PC-3 (cell line): ENCODE data around the gene BRD8. TPM values are rescaled to one million over a fixed set of nuclear protein-coding genes. Genes with fewer than 3 reads are reported as not detected.
"Not testable (repeated sequence)": the region's sequence is repeated elsewhere in the genome, so short reads cannot be mapped to it uniquely, and the experiment has no call there.

Source experiments
- ATAC-seq: fragments of 200-7000 bp; cut with Tn5 transposase; 2 replicates; pipeline ENCODE4 v1.9.1; 2020; ENCODE audit warnings: mild to moderate bottlenecking, moderate library complexity
- BruUV-seq: library from RNA; stranded (reverse); fragments of 400-500 nt; replicated peaks from 2 replicates; lab custom pipeline; 2021; lab: Mats Ljungman, UMichigan
- CTCF ChIA-PET: fragments of 300-600 bp; sonication (Branson Sonifier 250); formaldehyde crosslinking; loops from one replicate; lab custom pipeline; 2022; ENCODE audit warnings: antibody characterized with exemption; lab: Charles Lee
- POLR2A ChIA-PET: fragments of 300-600 bp; sonication (Branson Sonifier 250); formaldehyde crosslinking; loops from one replicate; lab custom pipeline; 2022; ENCODE audit warnings: antibody characterized with exemption; ENCODE audit not compliant: unreplicated experiment; lab: Charles Lee
- DNase-seq: peaks from one replicate; pipeline ENCODE4 v3.0.0-alpha.2; 2015
- H2AFZ ChIP-seq: fragments of 300-600 bp; sonication (generic); 2 replicates; pipeline ENCODE4 v1.6.0; 2016; ENCODE audit warnings: antibody characterized with exemption, low read length
- H3F3A ChIP-seq: fragments of 300-600 bp; sonication (generic); one replicate; pipeline ENCODE4 v1.6.0; 2017; ENCODE audit warnings: antibody characterized with exemption, low read length, control low read depth, mild to moderate bottlenecking; ENCODE audit not compliant: unreplicated experiment
- H3K27ac ChIP-seq: fragments of 300-600 bp; sonication (generic); 2 replicates; pipeline ENCODE4 v1.5.1; 2016; ENCODE audit warnings: mild to moderate bottlenecking, low read length
- H3K27me3 ChIP-seq: fragments of 300-600 bp; sonication (generic); 2 replicates; pipeline ENCODE4 v1.6.1; 2016; ENCODE audit warnings: low read length, mixed read lengths
- H3K36me3 ChIP-seq: fragments of 300-600 bp; sonication (generic); 2 replicates; pipeline ENCODE4 v1.6.1; 2016; ENCODE audit warnings: low read depth, mixed run types, low read length, mixed read lengths
- H3K4me1 ChIP-seq: fragments of 300-600 bp; sonication (generic); 2 replicates; pipeline ENCODE4 v1.5.1; 2016; ENCODE audit warnings: low read length; ENCODE audit not compliant: insufficient read depth
- H3K4me2 ChIP-seq: fragments of 300-600 bp; sonication (generic); 2 replicates; pipeline ENCODE4 v1.6.0; 2016; ENCODE audit warnings: low read length
- H3K4me3 ChIP-seq: fragments of 300-600 bp; sonication (generic); 2 replicates; pipeline ENCODE4 v1.5.1; 2016; ENCODE audit warnings: mild to moderate bottlenecking, low read length, mixed read lengths
- H3K79me2 ChIP-seq: fragments of 300-600 bp; sonication (generic); 2 replicates; pipeline ENCODE4 v1.6.1; 2017; ENCODE audit warnings: low read length, mixed read lengths
- H3K9ac ChIP-seq: fragments of 300-600 bp; sonication (generic); 2 replicates; pipeline ENCODE4 v1.6.0; 2016; ENCODE audit warnings: mild to moderate bottlenecking, low read length
- H3K9me2 ChIP-seq: fragments of 300-600 bp; sonication (generic); replicated peaks from 2 replicates; pipeline ENCODE4 v1.6.1; 2016; ENCODE audit warnings: mixed run types, low read length, mixed read lengths
- H3K9me3 ChIP-seq: fragments of 300-600 bp; sonication (generic); 2 replicates; pipeline ENCODE4 v1.6.1; 2016; ENCODE audit warnings: low read length, mixed read lengths
- H4K20me1 ChIP-seq: fragments of 300-600 bp; sonication (generic); 2 replicates; pipeline ENCODE4 v1.6.1; 2016; ENCODE audit warnings: low read length, mixed read lengths
- CTCF ChIP-seq: fragments of 300-600 bp; sonication (generic); conservative IDR thresholded peaks from 2 replicates; pipeline ENCODE4 v1.5.1; 2017; ENCODE audit warnings: antibody characterized with exemption, low read depth, mild to moderate bottlenecking, low read length
- EZH2 ChIP-seq: fragments of 300-600 bp; sonication (generic); IDR thresholded peaks from one replicate; pipeline ENCODE4 v1.6.1; 2017; ENCODE audit warnings: antibody characterized with exemption, mild to moderate bottlenecking, low read length; ENCODE audit not compliant: unreplicated experiment
- EZH2phosphoT487 ChIP-seq: fragments of 300-600 bp; sonication (generic); IDR thresholded peaks from 2 replicates; pipeline ENCODE4 v1.6.1; 2018; ENCODE audit warnings: mild to moderate bottlenecking, antibody characterized with exemption, low read length, borderline replicate concordance
- intact Hi-C: fragments of 100-400 bp; cut with micrococcal nuclease; formaldehyde crosslinking; loops from 2 replicates; pipeline ENCODE4 v1.9.0; 2023
- total RNA-seq: library from RNA; depleted of rRNA; stranded (reverse); fragments of >200 nt; gene quantifications from 2 replicates; pipeline ENCODE4 v1.2.3, GENCODE V29; 2014

BRD8 gene
- total RNA-seq, 1 experiment from 2014 or later, result 35.6 TPM

- TF ChIP-seq EZH2 (no peak), CTCF (no peak), EZH2phosphoT487 (no peak)
- Histone ChIP-seq H3K27ac (no peak within 1 kb of the TSS; the same call in 1 of the 2 replicates), H2AFZ (peak within 1 kb of the TSS; percentile 93), H3K4me3 (peak within 1 kb of the TSS; percentile 100), H4K20me1 (no peaks in the 10 kb centered on the region), H3K79me2 (peaks cover 42% of the 10 kb centered on the region), H3K4me2 (peak within 1 kb of the TSS; percentile 83), H3K9me2 (no peaks in the 10 kb centered on the region), H3K36me3 (no peaks in the 10 kb centered on the region; the same call in 1 of the 2 replicates), H3F3A (no peaks in the 10 kb centered on the region), H3K9me3 (no peaks in the 10 kb centered on the region), H3K9ac (peak within 1 kb of the TSS; percentile 96), H3K4me1 (peaks cover 5% of the 10 kb centered on the region), H3K27me3 (no peaks in the 10 kb centered on the region)
- ChIA-PET POLR2A (interaction anchor here (0.6 to 0.7 kb wide), 3 partner anchors 13 to 122 kb away, joined by 3 to 9 read pairs (median 4); partner anchors contain the start of gene KIF20A), CTCF (interaction anchor here (0.6 kb wide), 1 partner anchor 250 kb away, joined by 11 read pairs; no protein-coding TSS in a partner anchor)
- ATAC-seq, result peak; percentile 94
- no TSS peak for BruUV-seq
- intact Hi-C loops, result no loop called here
- peak; percentile 95 for DNase-seq
These were observed 35.0 kb upstream of the BRD8 start, which contains the start of gene CDC23 for GRCh38 chr5:138213161-138214029. Gene CDC23 (minus strand): TSS chr5:138213323. CDS start chr5:138213312, 11 bp downstream.

GRCh38 chr5:138212828-138213160 lies 34.4 kb upstream of the BRD8 start:
- Histone ChIP-seq H3K4me2 (peak overlapping the region; percentile 83), H3K9ac (peak overlapping the region; percentile 96), H3K27me3 (no peaks in the 10 kb centered on the region), H3K27ac (no peak overlapping the region; the same call in 1 of the 2 replicates), H3K4me3 (peak overlapping the region; percentile 100), H3K4me1 (peaks cover 5% of the 10 kb centered on the region), H3K9me3 (no peaks in the 10 kb centered on the region), H2AFZ (peak overlapping the region; percentile 88), H3K9me2 (no peaks in the 10 kb centered on the region), H4K20me1 (no peaks in the 10 kb centered on the region), H3F3A (no peaks in the 10 kb centered on the region), H3K79me2 (peaks cover 47% of the 10 kb centered on the region), H3K36me3 (no peaks in the 10 kb centered on the region; the same call in 1 of the 2 replicates)
- ATAC-seq (peak; percentile 49), DNase-seq (no peak)
- ChIA-PET CTCF (interaction anchor here (0.6 kb wide), 1 partner anchor 250 kb away, joined by 11 read pairs; no protein-coding TSS in a partner anchor), POLR2A (no interaction called here)
- no peak for TF ChIP-seq EZH2phosphoT487
- no peak for TF ChIP-seq EZH2
- no peak for TF ChIP-seq CTCF
- intact Hi-C loops, result no loop called here
- TSS peak; percentile 82 for BruUV-seq

DNA sequence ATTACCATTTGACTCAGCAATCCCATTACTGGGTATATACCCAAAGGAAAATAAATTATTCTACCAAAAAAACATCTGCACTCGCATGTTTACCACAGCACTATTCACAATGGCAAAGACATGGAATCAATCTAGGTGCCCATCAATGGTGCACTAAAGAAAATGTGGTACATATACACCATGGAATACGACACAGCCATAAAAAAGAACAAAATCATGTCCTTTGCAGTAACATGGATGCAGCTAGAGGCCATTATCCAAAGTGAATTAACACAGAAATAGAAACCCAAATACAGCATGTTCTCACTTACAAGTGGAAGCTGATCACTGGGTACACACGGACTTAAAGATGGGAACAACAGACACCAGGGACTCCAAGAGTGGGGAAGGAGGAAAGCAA lies 32.6 kb upstream of the BRD8 start:
- intact Hi-C loops, result no loop called here
- POLR2A ChIA-PET, result no interaction called here
- H3F3A ChIP-seq, result no peaks in the 10 kb centered on the region
- no TSS peak for BruUV-seq
- CTCF ChIA-PET, result no interaction called here
- H3K27ac ChIP-seq, result no peak overlapping the region
- no peak for TF ChIP-seq CTCF
- TF ChIP-seq EZH2, result no peak
- TF ChIP-seq EZH2phosphoT487, result no peak
- ATAC-seq, result no peak
- no peaks in the 10 kb centered on the region for H3K9me3 ChIP-seq
- H4K20me1 ChIP-seq, result no peaks in the 10 kb centered on the region
- no peak overlapping the region for H2AFZ ChIP-seq
- no peak for DNase-seq
- no peaks in the 10 kb centered on the region for H3K9me2 ChIP-seq
- no peak overlapping the region for H3K4me2 ChIP-seq
- H3K4me1 ChIP-seq, result peaks cover 5% of the 10 kb centered on the region
- H3K4me3 ChIP-seq, result no peak overlapping the region
- no peak overlapping the region for H3K9ac ChIP-seq
- H3K36me3 ChIP-seq, result peaks cover 2% of the 10 kb centered on the region; the same call in 1 of the 2 replicates
- no peaks in the 10 kb centered on the region for H3K27me3 ChIP-seq
- H3K79me2 ChIP-seq, result peaks cover 51% of the 10 kb centered on the region

DNA sequence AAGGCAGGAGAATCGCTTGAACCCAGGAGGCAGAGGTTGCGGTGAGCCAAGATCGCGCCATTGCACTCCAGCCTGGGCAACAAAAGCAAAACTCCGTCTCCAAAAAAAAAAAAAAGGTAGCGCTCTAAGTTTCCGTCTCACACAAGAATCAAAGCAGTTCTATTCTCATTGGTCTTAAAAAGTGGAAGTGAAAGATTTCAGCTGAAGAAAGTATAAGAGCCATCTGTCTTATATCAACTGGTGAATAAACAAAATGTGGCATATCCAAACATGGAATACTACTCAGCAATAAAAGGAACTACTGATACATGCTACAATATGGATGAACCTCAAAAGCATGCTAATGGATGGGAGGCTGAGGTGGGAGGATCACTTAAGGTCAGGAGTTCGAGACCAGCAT lies 15.4 kb upstream of the BRD8 start:
- DNase-seq, H3F3A ChIP-seq, H3K9ac ChIP-seq, H3K9me3 ChIP-seq, H3K27ac ChIP-seq, intact Hi-C loops, ATAC-seq, CTCF ChIA-PET, POLR2A ChIA-PET, BruUV-seq, H3K4me1 ChIP-seq, H3K27me3 ChIP-seq, H3K4me3 ChIP-seq, H2AFZ ChIP-seq, H3K4me2 ChIP-seq, H3K9me2 ChIP-seq, H4K20me1 ChIP-seq, H3K36me3 ChIP-seq, H3K79me2 ChIP-seq: not testable (repeated sequence)
